ENCODE data around the gene MST1. TPM values are rescaled to one million over a fixed set of nuclear protein-coding genes. Genes with fewer than 3 reads are reported as not detected.

MST1 gene
- total RNA-seq, 1 experiment from 2014 or later: 15.4 TPM

DNA sequence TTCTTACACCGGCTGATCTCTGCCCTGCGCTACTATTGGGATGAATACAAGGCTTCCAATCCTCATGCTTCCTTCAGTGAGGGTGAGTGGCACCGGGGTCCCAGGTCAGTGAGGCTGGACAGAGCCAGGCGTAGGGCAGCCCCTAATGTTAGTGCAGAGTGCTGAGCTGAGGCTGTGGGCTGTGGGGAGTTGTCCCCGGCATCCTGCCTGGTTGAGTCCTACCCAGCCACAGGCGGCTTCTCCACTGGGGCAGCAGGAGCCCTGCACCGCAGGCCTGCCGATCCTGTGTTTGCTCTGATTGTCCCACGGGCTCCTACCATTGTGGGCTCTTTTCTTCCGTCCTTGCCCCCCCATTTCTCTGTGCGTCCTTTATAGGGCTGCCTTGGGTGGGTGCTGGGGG lies 13.4 kb upstream of the MST1 start:
- no peaks in the 10 kb centered on the region for H3K9me3 Mint-ChIP-seq (ENCODE audit: unreplicated experiment)
- TF ChIP-seq CTCF (IDR thresholded peaks at IDR 0.05; ENCODE audit: insufficient read depth in 1 of 2, low read depth in 1 of 2, low read length in 1 of 2, severe bottlenecking in 1 of 2, unreplicated experiment in 1 of 2): no peak
- Histone ChIP-seq H3K36me3 (ENCODE audit: control insufficient read depth, insufficient read depth, low read length) (no peaks in the 10 kb centered on the region; the same call in 1 of the 2 replicates), H3K27me3 (replicated peaks; ENCODE audit: control insufficient read depth, insufficient read depth, low read length) (no peaks in the 10 kb centered on the region), H3K9me3 (no peaks in the 10 kb centered on the region), H3K4me3 (ENCODE audit: low read depth, low read length) (no peak overlapping the region), H3K4me1 (no peaks in the 10 kb centered on the region)
- no peak for DNase-seq
- no peak overlapping the region for H3K4me3 Mint-ChIP-seq (ENCODE audit: unreplicated experiment)
- intact Hi-C loops (cut with micrococcal nuclease; ENCODE audit: unreplicated experiment): loop anchor here (1.0 to 5.0 kb wide), 2 partner anchors 137 to 205 kb away; no protein-coding TSS in a partner anchor
- POLR2A ChIA-PET: no interaction called here
- H3K27ac Mint-ChIP-seq (ENCODE audit: unreplicated experiment): no peak overlapping the region
- H3K27me3 Mint-ChIP-seq (ENCODE audit: insufficient read depth, unreplicated experiment): no peaks in the 10 kb centered on the region
- BruUV-seq (replicated peaks): no TSS peak
- H3K36me3 Mint-ChIP-seq (ENCODE audit: insufficient read depth, unreplicated experiment): peaks cover 5% of the 10 kb centered on the region
- CTCF ChIA-PET: interaction anchor here (1.1 kb wide), 1 partner anchor 163 kb away, joined by 3 read pairs; no protein-coding TSS in a partner anchor
- H3K4me1 Mint-ChIP-seq (ENCODE audit: low read depth, unreplicated experiment): no peaks in the 10 kb centered on the region

DNA sequence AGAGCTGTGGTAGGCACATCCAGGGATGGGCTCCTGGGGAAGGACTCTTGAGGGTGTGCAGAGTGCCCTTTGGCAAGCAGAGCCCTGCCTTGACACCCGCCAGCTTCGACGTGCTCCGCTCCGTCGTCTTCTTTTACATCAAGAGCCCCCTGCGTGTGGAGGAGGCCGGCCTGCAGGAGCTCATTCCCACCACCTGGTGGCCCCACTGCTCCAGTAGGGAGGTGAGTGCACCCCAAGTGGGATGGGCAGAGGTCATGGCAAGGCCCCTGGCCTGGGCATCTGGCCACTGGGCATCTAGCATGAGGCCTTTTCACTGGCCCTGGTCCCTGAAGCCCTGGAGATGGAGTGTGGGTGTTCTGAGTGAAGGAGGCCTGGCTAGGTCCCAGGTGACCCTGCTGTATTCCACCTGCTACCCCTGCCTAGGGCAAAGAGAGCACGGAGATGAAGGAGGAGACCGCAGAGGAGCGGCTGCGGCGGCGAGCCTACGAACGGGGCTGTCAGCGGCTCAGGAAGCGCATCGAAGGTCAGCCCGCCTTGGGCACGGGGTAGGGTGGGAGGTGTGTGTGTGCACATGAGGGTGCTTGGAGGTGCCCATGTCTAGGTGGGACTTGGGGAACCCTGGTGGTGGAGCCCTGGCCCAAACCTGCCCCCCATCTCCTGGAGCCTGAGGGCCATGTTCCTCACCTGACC lies 12.3 kb upstream of the MST1 start:
- Mint-ChIP-seq H3K4me1 (ENCODE audit: low read depth, unreplicated experiment) (no peaks in the 10 kb centered on the region), H3K27ac (ENCODE audit: unreplicated experiment) (no peak overlapping the region), H3K4me3 (ENCODE audit: unreplicated experiment) (no peak overlapping the region), H3K27me3 (ENCODE audit: insufficient read depth, unreplicated experiment) (no peaks in the 10 kb centered on the region), H3K9me3 (ENCODE audit: unreplicated experiment) (no peaks in the 10 kb centered on the region), H3K36me3 (ENCODE audit: insufficient read depth, unreplicated experiment) (peaks cover 5% of the 10 kb centered on the region)
- peak; percentile 24 to 46 for TF ChIP-seq CTCF (IDR thresholded peaks at IDR 0.05; ENCODE audit: insufficient read depth in 1 of 2, low read depth in 1 of 2, low read length in 1 of 2, severe bottlenecking in 1 of 2, unreplicated experiment in 1 of 2)
- Histone ChIP-seq H3K27me3 (replicated peaks; ENCODE audit: control insufficient read depth, insufficient read depth, low read length) (no peaks in the 10 kb centered on the region), H3K4me1 (no peaks in the 10 kb centered on the region), H3K36me3 (ENCODE audit: control insufficient read depth, insufficient read depth, low read length) (no peaks in the 10 kb centered on the region; the same call in 1 of the 2 replicates), H3K4me3 (ENCODE audit: low read depth, low read length) (no peak overlapping the region), H3K9me3 (no peaks in the 10 kb centered on the region)
- POLR2A ChIA-PET: no interaction called here
- intact Hi-C loops (cut with micrococcal nuclease; ENCODE audit: unreplicated experiment): loop anchor here (5.0 kb wide), 1 partner anchor 206 kb away; no protein-coding TSS in a partner anchor
- BruUV-seq (replicated peaks): no TSS peak
- CTCF ChIA-PET: interaction anchor here (0.6 to 1.9 kb wide), 7 partner anchors 18 to 162 kb away, joined by 3 to 6 read pairs (median 4); partner anchors contain the start of genes AMIGO3, BSN, GMPPB and INKA1
- no peak for DNase-seq

DNA sequence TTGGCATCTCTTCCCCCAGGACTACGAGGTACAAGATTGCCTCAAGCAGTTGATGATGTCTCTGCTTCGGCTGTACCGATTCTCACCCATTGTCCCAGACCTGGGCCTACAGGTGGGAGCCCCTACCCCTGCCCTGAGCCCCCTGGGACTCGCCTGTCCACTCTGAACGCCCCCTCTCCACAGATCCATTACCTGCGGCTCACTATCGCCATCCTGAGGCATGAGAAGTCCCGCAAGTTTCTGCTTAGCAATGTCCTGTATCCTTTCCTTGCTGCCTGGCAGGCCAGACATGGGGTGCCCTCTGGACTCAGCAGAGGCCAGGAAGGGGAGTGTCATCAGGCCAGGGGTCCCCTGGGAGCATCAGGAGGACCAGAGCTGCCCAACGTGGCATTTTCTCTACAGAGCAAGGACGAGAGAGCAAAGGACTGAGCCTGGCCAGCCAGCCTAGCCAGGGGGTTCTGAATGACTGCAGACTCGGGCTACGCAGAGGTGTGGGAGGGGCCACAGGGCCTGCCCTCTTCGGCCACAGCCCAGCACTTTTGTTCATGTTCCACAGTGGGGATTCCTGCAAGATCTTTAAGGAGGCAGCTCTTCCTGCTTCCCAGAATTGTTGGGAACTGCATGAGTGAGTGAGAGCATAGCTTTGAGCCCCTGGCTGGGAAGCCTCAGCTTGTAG lies 11.3 kb upstream of the MST1 start:
- Histone ChIP-seq H3K4me1 (no peaks in the 10 kb centered on the region), H3K9me3 (no peaks in the 10 kb centered on the region), H3K36me3 (ENCODE audit: control insufficient read depth, insufficient read depth, low read length) (no peaks in the 10 kb centered on the region; the same call in 1 of the 2 replicates), H3K27me3 (replicated peaks; ENCODE audit: control insufficient read depth, insufficient read depth, low read length) (no peaks in the 10 kb centered on the region), H3K4me3 (ENCODE audit: low read depth, low read length) (no peak overlapping the region)
- DNase-seq: no peak
- peaks cover 5% of the 10 kb centered on the region for H3K36me3 Mint-ChIP-seq (ENCODE audit: insufficient read depth, unreplicated experiment)
- ChIA-PET CTCF (interaction anchor here (0.6 to 1.9 kb wide), 7 partner anchors 19 to 161 kb away, joined by 3 to 6 read pairs (median 4); partner anchors contain the start of genes AMIGO3, BSN, GMPPB and INKA1), POLR2A (no interaction called here)
- no TSS peak for BruUV-seq (replicated peaks)
- H3K4me1 Mint-ChIP-seq (ENCODE audit: low read depth, unreplicated experiment): no peaks in the 10 kb centered on the region
- intact Hi-C loops (cut with micrococcal nuclease; ENCODE audit: unreplicated experiment): loop anchor here (5.0 kb wide), 1 partner anchor 207 kb away; no protein-coding TSS in a partner anchor
- no peak overlapping the region for H3K4me3 Mint-ChIP-seq (ENCODE audit: unreplicated experiment)
- TF ChIP-seq CTCF (IDR thresholded peaks at IDR 0.05; ENCODE audit: insufficient read depth in 1 of 2, low read depth in 1 of 2, low read length in 1 of 2, severe bottlenecking in 1 of 2, unreplicated experiment in 1 of 2): no peak
- no peaks in the 10 kb centered on the region for H3K27me3 Mint-ChIP-seq (ENCODE audit: insufficient read depth, unreplicated experiment)
- H3K9me3 Mint-ChIP-seq (ENCODE audit: unreplicated experiment): no peaks in the 10 kb centered on the region
- H3K27ac Mint-ChIP-seq (ENCODE audit: unreplicated experiment): no peak overlapping the region

Data from Caco-2 (cell line).